Raji (cell line): Measurements from ENCODE around the gene HLA-A.

Experiments
- POLR2A ChIP-seq: IDR thresholded peaks from 2 replicates; pipeline ENCODE4 v1.6.1; 2011; ENCODE audit warnings: low read depth, low read length, control low read depth; ENCODE audit not compliant: insufficient read depth

HLA-A gene

DNA sequence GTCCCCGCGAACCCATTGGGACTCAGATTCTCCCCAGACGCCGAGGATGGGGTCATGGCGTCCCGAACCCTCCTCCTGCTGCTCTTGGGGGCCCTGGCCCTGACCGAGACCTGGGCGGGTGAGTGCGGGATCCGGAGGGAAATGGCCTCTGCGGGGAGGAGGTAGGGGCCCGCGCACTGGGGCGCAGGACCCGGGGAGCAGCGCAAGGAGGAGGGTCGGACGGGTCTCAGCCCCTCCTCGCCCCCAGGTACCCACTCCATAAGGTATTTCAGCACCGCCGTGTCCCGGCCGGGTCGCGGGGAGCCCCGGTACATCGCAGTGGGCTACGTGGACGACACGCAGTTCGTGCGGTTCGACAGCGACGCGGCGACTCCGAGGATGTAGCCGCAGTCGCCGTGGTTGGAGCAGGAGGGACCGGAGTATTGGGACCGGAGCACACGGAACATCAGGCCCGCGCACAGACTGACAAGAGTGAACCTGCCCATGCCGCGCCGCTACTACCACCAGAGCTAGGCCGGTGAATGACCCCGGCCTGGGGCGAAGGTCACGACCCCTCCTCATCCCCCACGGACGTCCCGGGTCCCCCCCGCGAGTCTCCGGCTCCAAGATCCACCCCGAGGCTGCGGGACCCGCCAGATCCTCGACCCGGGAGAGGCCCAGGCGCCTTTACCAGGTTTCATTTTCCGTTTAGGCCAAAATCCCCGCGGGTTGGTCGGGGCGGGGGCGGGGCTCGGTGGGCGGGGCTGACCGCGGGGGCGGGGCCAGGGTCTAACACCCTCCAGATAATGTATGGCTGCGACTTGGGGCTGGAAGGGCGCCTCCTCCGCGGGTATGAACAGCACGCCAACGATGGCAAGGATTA lies 15.7 kb upstream of the HLA-A start:
- TF ChIP-seq POLR2A, result no peak; the same call in 1 of the 2 replicates

DNA sequence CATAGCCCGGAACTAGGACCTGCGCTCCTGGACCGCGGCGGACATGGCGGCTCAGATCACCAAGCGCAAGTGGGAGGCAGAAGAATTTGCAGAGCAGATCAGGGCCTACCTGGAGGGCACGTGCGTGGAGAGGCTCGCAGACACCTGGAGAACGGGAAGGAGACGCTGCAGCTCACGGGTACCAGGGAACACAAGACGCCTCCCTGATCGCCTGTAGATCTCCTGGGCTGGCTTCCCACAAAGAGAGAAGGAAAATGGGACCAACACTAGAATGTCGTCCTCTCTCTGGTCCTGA lies 15.1 kb upstream of the HLA-A start:
- TF ChIP-seq POLR2A, result peak; percentile 72; the same call in 1 of the 2 replicates

DNA sequence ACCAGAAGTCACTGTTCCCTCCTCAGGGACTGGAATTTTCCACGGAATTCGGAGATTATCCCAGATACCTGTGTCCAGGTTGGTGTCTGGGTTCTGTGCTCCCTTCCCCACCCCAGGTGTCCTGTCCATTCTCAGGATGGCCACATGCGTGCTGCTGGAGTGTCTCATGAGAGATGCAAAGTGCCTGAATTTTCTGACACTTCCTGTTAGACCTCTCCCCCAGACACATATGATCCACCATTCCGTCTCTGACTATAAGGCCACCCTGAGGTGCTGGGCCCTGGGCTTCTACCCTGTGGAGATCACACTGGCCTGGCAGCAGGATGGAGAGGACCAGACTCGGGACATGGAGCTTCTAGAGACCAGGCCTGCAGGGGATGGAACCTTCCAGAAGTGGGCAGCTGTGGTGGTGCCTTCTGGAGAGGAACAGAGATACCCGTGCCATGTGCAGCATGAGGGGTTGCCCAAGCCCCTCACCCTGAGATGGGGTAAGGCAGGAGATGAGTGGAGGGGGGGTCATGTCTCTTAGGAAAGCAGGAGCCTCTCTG lies 14.4 kb upstream of the HLA-A start:
- no peak for TF ChIP-seq POLR2A

DNA sequence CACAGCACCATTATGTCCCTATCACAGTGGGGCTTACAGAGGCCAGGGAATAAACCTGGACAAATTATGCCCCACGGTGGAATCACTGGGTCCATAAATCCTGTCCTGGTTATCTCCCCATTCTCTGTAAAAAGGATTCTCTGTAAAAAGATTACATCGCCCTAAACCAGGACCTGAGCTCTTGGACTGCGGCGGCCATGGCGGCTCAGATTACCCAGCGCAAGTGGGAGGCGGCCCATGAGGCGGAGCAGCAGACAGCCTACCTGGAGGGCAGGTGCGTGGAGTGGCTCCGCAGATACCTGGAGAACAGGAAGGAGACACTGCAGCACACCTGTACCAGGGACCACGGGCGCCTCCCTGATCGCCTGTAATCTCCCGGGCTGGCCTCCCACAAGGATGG lies 8.4 kb upstream of the HLA-A start:
- no peak for TF ChIP-seq POLR2A

DNA sequence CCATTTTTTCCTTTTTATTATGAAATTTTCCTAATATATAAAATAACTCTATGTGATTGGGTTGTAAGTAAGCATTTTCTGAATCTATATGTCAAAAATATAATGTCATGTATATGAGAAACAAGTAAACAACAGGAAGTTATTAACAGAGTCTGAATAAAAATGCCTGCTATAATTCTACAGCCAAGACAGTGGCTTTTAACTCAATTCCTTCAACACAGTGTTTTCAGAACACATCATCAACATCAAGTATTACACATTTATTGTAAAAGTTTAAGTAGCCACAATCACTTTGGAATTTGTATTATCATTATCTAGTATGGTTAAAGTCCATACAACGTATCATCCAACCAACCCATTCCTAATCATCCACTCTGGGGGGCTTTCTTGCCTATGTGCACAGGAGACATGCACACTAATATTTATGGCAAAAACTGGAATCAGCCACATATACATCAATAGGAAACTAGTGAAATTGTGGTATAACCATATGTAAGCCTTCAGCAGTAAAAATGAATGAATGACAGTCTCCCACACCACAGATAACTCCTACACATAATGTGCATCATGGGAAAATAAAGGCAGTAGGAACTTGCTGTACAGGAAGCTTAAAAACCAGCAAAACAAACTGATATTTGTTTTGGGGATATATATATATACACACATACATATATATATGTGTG lies 6.9 kb upstream of the HLA-A start:
- TF ChIP-seq POLR2A, result no peak

DNA sequence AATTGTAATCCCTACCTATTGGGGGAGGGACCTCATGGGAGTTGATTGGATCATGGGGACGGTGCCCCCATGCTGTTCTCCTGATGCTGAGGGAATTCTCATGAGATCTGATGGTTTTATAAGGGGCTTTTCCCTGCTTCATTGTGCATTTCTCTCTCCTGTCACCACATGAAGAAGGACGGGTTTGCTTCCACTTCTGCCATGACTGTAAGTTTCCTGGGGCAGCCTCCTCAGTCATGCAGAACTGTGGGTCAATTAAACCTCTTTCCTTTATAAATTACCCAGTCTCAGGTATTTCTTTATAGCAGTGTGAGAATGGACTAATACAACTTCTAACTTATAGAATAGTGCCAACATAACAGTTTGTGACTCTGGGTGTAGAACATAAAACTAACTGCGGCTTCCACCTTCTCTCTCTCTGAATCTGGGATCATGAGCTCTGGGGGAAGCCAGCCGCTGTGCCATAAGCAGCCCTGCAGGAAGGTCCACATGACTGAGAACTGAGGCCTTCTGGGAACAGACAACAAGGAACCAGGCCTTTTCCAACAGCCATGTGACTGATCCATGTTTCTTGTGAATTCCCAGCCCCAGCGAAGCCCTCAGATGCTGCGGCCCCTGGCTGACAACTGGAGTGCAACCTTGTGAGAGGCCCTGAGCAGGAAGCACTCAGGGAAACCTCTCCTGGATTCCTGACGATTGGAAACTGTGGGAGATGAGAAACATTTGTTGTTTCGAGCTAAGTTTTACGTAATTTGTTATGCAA lies 3.4 kb upstream of the HLA-A start:
- TF ChIP-seq POLR2A, result no peak

DNA sequence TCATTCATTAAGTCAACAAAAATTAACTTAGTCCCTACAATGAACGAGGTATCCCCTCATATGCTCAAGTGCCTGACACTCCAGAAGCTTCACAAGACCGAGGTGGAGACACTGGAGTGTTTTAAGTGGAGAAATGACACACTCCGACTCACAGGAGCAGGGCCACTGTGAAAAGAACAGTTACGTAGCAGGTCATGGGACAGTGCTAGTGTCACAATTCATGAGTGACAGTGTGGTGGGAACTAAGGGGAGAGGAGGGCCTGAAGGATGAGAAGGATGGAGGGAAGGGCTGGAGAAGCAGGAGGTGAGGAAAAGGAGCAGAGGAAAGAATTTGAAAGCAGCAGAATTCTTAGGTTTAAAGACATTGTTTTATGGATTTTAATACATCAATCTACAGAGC lies 1.3 kb upstream of the HLA-A start:
- TF ChIP-seq POLR2A, result no peak

DNA sequence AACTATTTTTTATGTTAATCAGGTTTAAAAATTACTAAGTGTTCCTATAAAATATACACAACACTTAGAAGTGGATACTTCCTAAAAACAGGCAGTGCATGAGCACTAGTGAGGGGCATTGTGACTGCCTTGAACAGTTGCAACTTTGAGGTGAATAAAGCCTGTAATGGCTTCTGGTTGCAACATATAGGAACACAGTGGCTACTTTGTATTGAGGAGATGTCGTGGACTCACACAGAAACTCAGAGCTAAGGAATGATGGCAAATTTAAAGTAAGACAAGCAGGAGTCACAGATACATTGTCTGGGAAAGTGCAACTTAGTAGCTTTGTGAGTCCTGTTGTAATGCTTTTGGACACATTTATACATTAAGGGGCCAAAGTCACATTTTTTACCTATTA lies 861 bp upstream of the HLA-A start:
- TF ChIP-seq POLR2A, result no peak

DNA sequence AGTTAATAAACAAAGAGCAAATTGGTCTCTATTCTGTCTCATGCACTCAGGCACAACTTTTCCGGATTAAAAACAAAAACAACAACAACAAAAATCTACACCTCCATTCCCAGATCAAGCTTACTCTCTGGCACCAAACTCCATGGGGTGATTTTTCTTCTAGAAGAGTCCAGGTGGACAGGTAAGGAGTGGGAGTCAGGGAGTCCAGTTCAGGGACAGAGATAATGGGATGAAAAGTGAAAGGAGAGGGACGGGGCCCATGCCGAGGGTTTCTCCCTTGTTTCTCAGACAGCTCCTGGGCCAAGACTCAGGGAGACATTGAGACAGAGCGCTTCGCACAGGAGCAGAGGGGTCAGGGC lies 437 bp upstream of the HLA-A start:
- TF ChIP-seq POLR2A, result no peak

DNA sequence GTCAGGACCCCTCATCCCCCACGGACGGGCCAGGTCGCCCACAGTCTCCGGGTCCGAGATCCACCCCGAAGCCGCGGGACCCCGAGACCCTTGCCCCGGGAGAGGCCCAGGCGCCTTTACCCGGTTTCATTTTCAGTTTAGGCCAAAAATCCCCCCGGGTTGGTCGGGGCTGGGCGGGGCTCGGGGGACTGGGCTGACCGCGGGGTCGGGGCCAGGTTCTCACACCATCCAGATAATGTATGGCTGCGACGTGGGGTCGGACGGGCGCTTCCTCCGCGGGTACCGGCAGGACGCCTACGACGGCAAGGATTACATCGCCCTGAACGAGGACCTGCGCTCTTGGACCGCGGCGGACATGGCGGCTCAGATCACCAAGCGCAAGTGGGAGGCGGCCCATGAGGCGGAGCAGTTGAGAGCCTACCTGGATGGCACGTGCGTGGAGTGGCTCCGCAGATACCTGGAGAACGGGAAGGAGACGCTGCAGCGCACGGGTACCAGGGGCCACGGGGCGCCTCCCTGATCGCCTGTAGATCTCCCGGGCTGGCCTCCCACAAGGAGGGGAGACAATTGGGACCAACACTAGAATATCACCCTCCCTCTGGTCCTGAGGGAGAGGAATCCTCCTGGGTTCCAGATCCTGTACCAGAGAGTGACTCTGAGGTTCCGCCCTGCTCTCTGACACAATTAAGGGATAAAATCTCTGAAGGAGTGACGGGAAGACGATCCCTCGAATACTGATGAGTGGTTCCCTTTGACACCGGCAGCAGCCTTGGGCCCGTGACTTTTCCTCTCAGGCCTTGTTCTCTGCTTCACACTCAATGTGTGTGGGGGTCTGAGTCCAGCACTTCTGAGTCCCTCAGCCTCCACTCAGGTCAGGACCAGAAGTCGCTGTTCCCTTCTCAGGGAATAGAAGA lies 978 bp downstream of the HLA-A start:
- TF ChIP-seq POLR2A, result no peak

DNA sequence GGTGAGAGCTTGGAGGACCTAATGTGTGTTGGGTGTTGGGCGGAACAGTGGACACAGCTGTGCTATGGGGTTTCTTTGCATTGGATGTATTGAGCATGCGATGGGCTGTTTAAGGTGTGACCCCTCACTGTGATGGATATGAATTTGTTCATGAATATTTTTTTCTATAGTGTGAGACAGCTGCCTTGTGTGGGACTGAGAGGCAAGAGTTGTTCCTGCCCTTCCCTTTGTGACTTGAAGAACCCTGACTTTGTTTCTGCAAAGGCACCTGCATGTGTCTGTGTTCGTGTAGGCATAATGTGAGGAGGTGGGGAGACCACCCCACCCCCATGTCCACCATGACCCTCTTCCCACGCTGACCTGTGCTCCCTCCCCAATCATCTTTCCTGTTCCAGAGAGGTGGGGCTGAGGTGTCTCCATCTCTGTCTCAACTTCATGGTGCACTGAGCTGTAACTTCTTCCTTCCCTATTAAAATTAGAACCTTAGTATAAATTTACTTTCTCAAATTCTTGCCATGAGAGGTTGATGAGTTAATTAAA lies 3.0 kb downstream of the HLA-A start:
- TF ChIP-seq POLR2A, result no peak

DNA sequence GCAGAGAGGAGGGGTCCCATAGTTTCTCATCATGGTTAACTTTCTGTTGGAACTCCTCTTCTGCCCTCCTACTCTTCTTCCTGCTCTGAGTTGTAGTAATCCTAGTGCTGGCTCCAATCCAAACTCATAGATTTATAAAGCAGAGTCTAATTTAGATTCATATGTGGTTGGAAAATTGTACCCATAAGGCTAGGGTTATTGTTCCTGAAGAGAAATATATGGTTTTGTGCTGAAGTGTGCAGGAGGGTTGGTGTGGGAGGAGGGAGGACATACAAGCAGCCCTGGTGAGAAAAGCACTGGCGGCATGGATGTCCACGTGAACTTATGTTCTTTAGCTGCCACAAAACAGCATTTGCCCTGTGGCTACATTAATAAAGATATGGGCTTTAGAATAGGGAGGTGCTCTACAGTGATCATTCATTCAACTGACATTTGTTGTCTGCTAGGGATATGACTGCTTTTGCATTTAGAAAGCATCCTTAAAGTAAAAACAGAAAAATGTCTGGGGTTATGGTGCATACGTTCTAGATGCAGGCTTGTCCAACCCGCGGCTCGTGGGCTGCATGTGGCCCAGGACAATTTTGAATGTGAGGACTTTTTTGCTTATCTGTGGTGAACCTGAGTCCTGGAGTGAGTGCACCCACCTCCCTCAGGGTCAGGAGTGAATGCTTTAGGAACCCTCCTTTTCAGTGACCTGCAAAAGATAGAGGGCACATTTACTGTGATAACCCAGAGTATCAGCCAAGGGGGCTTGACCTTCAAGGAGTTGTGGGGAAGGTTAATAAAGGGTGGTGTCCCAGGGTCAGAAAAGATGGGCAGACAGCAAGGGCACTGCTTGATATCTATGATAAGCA lies 4.1 kb downstream of the HLA-A start:
- no peak; the same call in 1 of the 2 replicates for TF ChIP-seq POLR2A
